Activated naive CD8-positive, alpha-beta T cell treated with anti-CD3 and anti-CD28 coated beads, Interleukin-2, amount 10 ng/mL, durations not matched to agents 7 days and 5 days (primary cell): ENCODE data around the gene ADCK1. TPM values are rescaled to one million over a fixed set of nuclear protein-coding genes. Genes with fewer than 3 reads are reported as not detected.
"Not testable (repeated sequence)": the region's sequence is repeated elsewhere in the genome, so short reads cannot be mapped to it uniquely, and the experiment has no call there.

Source experiments
- ATAC-seq: fragments of 150-1000 bp; cut with Tn5 transposase; one replicate; pipeline ENCODE4 v1.10.0; 2021; ENCODE audit warnings: low read depth, moderate library complexity
- POLR2A ChIA-PET: fragments of 350-600 bp; sonication (Branson Sonifier 250); formaldehyde crosslinking; loops from one replicate; lab custom pipeline; 2021; ENCODE audit warnings: antibody characterized with exemption; lab: Charles Lee
- DNase-seq: peaks from one replicate; pipeline ENCODE4 v3.0.0; 2021
- H3K27ac Mint-ChIP-seq: one replicate; pipeline ENCODE4 v1.8.0; 2022; ENCODE audit warnings: mild to moderate bottlenecking, mixed read lengths
- H3K27me3 Mint-ChIP-seq: one replicate; pipeline ENCODE4 v1.8.0; 2022; ENCODE audit warnings: mild to moderate bottlenecking, moderate library complexity, mixed read lengths
- H3K36me3 Mint-ChIP-seq: one replicate; pipeline ENCODE4 v1.8.0; 2021; ENCODE audit warnings: mild to moderate bottlenecking, mixed read lengths
- H3K4me1 Mint-ChIP-seq: one replicate; pipeline ENCODE4 v1.8.0; 2021; ENCODE audit warnings: mixed read lengths
- H3K4me3 Mint-ChIP-seq: one replicate; pipeline ENCODE4 v1.8.0; 2022; ENCODE audit warnings: mild to moderate bottlenecking, moderate library complexity, mixed read lengths
- H3K9me3 Mint-ChIP-seq: one replicate; pipeline ENCODE4 v1.8.0; 2021; ENCODE audit warnings: mixed read lengths
- total RNA-seq, 2 experiments: library from RNA; stranded (reverse); gene quantifications; one replicate each; pipeline ENCODE4 v1.2.3, GENCODE V29; 2021

The ADCK1 gene
- total RNA-seq, 2 experiments from 2014 or later = 3.8 TPM

- Mint-ChIP-seq H3K4me1 (peaks cover 3% of the 10 kb centered on the region), H3K36me3 (no peaks in the 10 kb centered on the region), H3K9me3 (no peaks in the 10 kb centered on the region), H3K27me3 (peaks cover 21% of the 10 kb centered on the region), H3K27ac (no peak overlapping the region), H3K4me3 (no peak overlapping the region)
- DNase-seq (no peak), ATAC-seq (no peak)
- POLR2A ChIA-PET = interaction anchor here (1.5 kb wide), 1 partner anchor 10 kb away, joined by 3 read pairs; the partner anchor contains the start of gene ADCK1
Observed at GRCh38 chr14:77790566-77791224, 9.2 kb upstream of the ADCK1 start.

GRCh38 chr14:77791225-77791600 lies 8.7 kb upstream of the ADCK1 start:
- DNase-seq (no peak), ATAC-seq (no peak)
- POLR2A ChIA-PET = interaction anchor here (1.5 kb wide), 1 partner anchor 9 kb away, joined by 3 read pairs; the partner anchor contains the start of gene ADCK1
- Mint-ChIP-seq H3K4me1 (peaks cover 3% of the 10 kb centered on the region), H3K9me3 (no peaks in the 10 kb centered on the region), H3K27ac (no peak overlapping the region), H3K27me3 (peaks cover 21% of the 10 kb centered on the region), H3K36me3 (no peaks in the 10 kb centered on the region), H3K4me3 (no peak overlapping the region)

GRCh38 chr14:77793255-77793654 lies 6.7 kb upstream of the ADCK1 start:
- peaks cover 26% of the 10 kb centered on the region for H3K27me3 Mint-ChIP-seq
- H3K9me3 Mint-ChIP-seq, H3K4me3 Mint-ChIP-seq, DNase-seq, H3K27ac Mint-ChIP-seq, H3K4me1 Mint-ChIP-seq, ATAC-seq, POLR2A ChIA-PET, H3K36me3 Mint-ChIP-seq: not testable (repeated sequence)

GRCh38 chr14:77794357-77794756 lies 5.6 kb upstream of the ADCK1 start:
- Mint-ChIP-seq H3K4me3 (no peak overlapping the region), H3K36me3 (no peaks in the 10 kb centered on the region), H3K27ac (no peak overlapping the region), H3K27me3 (peaks cover 23% of the 10 kb centered on the region), H3K9me3 (no peaks in the 10 kb centered on the region), H3K4me1 (peaks cover 3% of the 10 kb centered on the region)
- POLR2A ChIA-PET = no interaction called here
- ATAC-seq (no peak), DNase-seq (no peak)

GRCh38 chr14:77799456-77799855 lies 453 bp upstream of the ADCK1 start:
- Mint-ChIP-seq H3K4me1 (peaks cover 11% of the 10 kb centered on the region), H3K4me3 (peak overlapping the region; percentile 85)
- not testable (repeated sequence) for H3K27me3 Mint-ChIP-seq, DNase-seq, H3K27ac Mint-ChIP-seq, H3K36me3 Mint-ChIP-seq, H3K9me3 Mint-ChIP-seq, ATAC-seq
- POLR2A ChIA-PET = interaction anchor here (1.4 kb wide), 2 partner anchors 38 to 39 kb away, joined by 5 to 6 read pairs; partner anchors contain the start of gene SNW1

GRCh38 chr14:77800814-77801213 lies 905 bp downstream of the ADCK1 start:
- ATAC-seq = no peak
- H3K36me3 Mint-ChIP-seq = no peaks in the 10 kb centered on the region
- H3K9me3 Mint-ChIP-seq = no peaks in the 10 kb centered on the region
- POLR2A ChIA-PET = interaction anchor here (1.1 to 1.4 kb wide), 3 partner anchors 10 to 41 kb away, joined by 3 to 6 read pairs (median 5); partner anchors contain the start of gene SNW1
- peak overlapping the region; percentile 85 for H3K4me3 Mint-ChIP-seq
- peaks cover 4% of the 10 kb centered on the region for H3K27me3 Mint-ChIP-seq
- H3K4me1 Mint-ChIP-seq = peaks cover 11% of the 10 kb centered on the region
- H3K27ac Mint-ChIP-seq = no peak overlapping the region
- DNase-seq = no peak

- Mint-ChIP-seq H3K9me3 (no peaks in the 10 kb centered on the region), H3K36me3 (no peaks in the 10 kb centered on the region), H3K27me3 (no peaks in the 10 kb centered on the region), H3K27ac (no peak overlapping the region), H3K4me1 (peaks cover 12% of the 10 kb centered on the region), H3K4me3 (no peak overlapping the region)
- no peak for ATAC-seq
- POLR2A ChIA-PET = no interaction called here
- no peak for DNase-seq
Observed at GRCh38 chr14:77804592-77804991, 4.7 kb downstream of the ADCK1 start.

GRCh38 chr14:77805706-77806105 lies 5.8 kb downstream of the ADCK1 start:
- peaks cover 5% of the 10 kb centered on the region for H3K4me1 Mint-ChIP-seq
- no peaks in the 10 kb centered on the region for H3K9me3 Mint-ChIP-seq
- H3K4me3 Mint-ChIP-seq = no peak overlapping the region
- ATAC-seq (no peak), DNase-seq (no peak)
- H3K36me3 Mint-ChIP-seq = no peaks in the 10 kb centered on the region
- H3K27me3 Mint-ChIP-seq = no peaks in the 10 kb centered on the region
- POLR2A ChIA-PET = no interaction called here
- H3K27ac Mint-ChIP-seq = no peak overlapping the region

- ATAC-seq = no peak
- H3K27me3 Mint-ChIP-seq = no peaks in the 10 kb centered on the region
- no peak for DNase-seq
- H3K36me3 Mint-ChIP-seq = no peaks in the 10 kb centered on the region
- H3K27ac Mint-ChIP-seq = no peak overlapping the region
- H3K4me3 Mint-ChIP-seq = no peak overlapping the region
- H3K9me3 Mint-ChIP-seq = no peaks in the 10 kb centered on the region
- POLR2A ChIA-PET = no interaction called here
- peaks cover 4% of the 10 kb centered on the region for H3K4me1 Mint-ChIP-seq
Observed at GRCh38 chr14:77808250-77808649, 8.3 kb downstream of the ADCK1 start.

GRCh38 chr14:77809011-77809410 lies 9.1 kb downstream of the ADCK1 start:
- Mint-ChIP-seq H3K36me3 (no peaks in the 10 kb centered on the region), H3K4me1 (peaks cover 6% of the 10 kb centered on the region), H3K4me3 (no peak overlapping the region), H3K9me3 (no peaks in the 10 kb centered on the region), H3K27me3 (no peaks in the 10 kb centered on the region), H3K27ac (no peak overlapping the region)
- POLR2A ChIA-PET = no interaction called here
- ATAC-seq = no peak
- DNase-seq = no peak

GRCh38 chr14:77812028-77812427 lies 12.1 kb downstream of the ADCK1 start:
- no peak for DNase-seq
- H3K9me3 Mint-ChIP-seq = no peaks in the 10 kb centered on the region
- no peaks in the 10 kb centered on the region for H3K27me3 Mint-ChIP-seq
- POLR2A ChIA-PET = no interaction called here
- no peak overlapping the region for H3K27ac Mint-ChIP-seq
- peaks cover 4% of the 10 kb centered on the region for H3K4me1 Mint-ChIP-seq
- ATAC-seq = no peak
- no peak overlapping the region for H3K4me3 Mint-ChIP-seq
- H3K36me3 Mint-ChIP-seq = no peaks in the 10 kb centered on the region

GRCh38 chr14:77812682-77813081 lies 12.8 kb downstream of the ADCK1 start:
- H3K27ac Mint-ChIP-seq, H3K4me1 Mint-ChIP-seq, ATAC-seq, DNase-seq, H3K36me3 Mint-ChIP-seq, H3K9me3 Mint-ChIP-seq, H3K27me3 Mint-ChIP-seq, POLR2A ChIA-PET, H3K4me3 Mint-ChIP-seq: not testable (repeated sequence)

- Mint-ChIP-seq H3K9me3 (no peaks in the 10 kb centered on the region), H3K4me3 (no peak overlapping the region), H3K27ac (no peak overlapping the region), H3K27me3 (no peaks in the 10 kb centered on the region), H3K4me1 (no peaks in the 10 kb centered on the region), H3K36me3 (no peaks in the 10 kb centered on the region)
- no peak for DNase-seq
- ATAC-seq = no peak
- POLR2A ChIA-PET = no interaction called here
Observed at GRCh38 chr14:77822307-77822706, 22.4 kb downstream of the ADCK1 start.

- ATAC-seq (no peak), DNase-seq (no peak)
- H3K36me3 Mint-ChIP-seq = no peaks in the 10 kb centered on the region
- H3K27me3 Mint-ChIP-seq = no peaks in the 10 kb centered on the region
- no peaks in the 10 kb centered on the region for H3K9me3 Mint-ChIP-seq
- H3K4me1 Mint-ChIP-seq = no peaks in the 10 kb centered on the region
- POLR2A ChIA-PET = no interaction called here
- no peak overlapping the region for H3K4me3 Mint-ChIP-seq
- no peak overlapping the region for H3K27ac Mint-ChIP-seq
Observed at GRCh38 chr14:77822741-77823140, 22.8 kb downstream of the ADCK1 start.
